Astrocyte (in vitro differentiated cells and primary cell): ENCODE results near the gene RRP1. TPM values are rescaled to one million over a fixed set of nuclear protein-coding genes. Genes with fewer than 3 reads are reported as not detected.

Experiments used
- DNase-seq: peaks from one replicate; pipeline ENCODE4 v3.0.0-alpha.2; 2010; ENCODE audit warnings: low read depth
- FAIRE-seq: peaks from 2 replicates; lab custom pipeline; 2011; peaks lifted over from hg19 to GRCh38; lab: Jason Lieb, UNC
- H2AFZ ChIP-seq: 2 replicates; pipeline ENCODE4 v1.6.0; 2012; ENCODE audit warnings: low read depth, low read length, inconsistent platforms
- H3K27ac ChIP-seq: 2 replicates; pipeline ENCODE4 v1.5.1; 2011; ENCODE audit warnings: low read depth, low read length, inconsistent platforms
- H3K27me3 ChIP-seq: 2 replicates; pipeline ENCODE4 v1.6.0; 2011; ENCODE audit warnings: low read length, inconsistent platforms; ENCODE audit not compliant: insufficient read depth
- H3K36me3 ChIP-seq: 2 replicates; pipeline ENCODE4 v1.5.1; 2011; ENCODE audit warnings: low read length, inconsistent platforms; ENCODE audit not compliant: insufficient read depth
- H3K4me1 ChIP-seq: 2 replicates; pipeline ENCODE4 v1.5.1; 2011; ENCODE audit warnings: low read length, inconsistent platforms; ENCODE audit not compliant: insufficient read depth
- H3K4me2 ChIP-seq: 2 replicates; pipeline ENCODE4 v1.6.0; 2012; ENCODE audit warnings: low read length, inconsistent platforms
- H3K4me3 ChIP-seq: 2 replicates; pipeline ENCODE4 v1.5.1; 2011; ENCODE audit warnings: low read depth, mild to moderate bottlenecking, low read length, inconsistent platforms; ENCODE audit not compliant: insufficient read depth
- H3K79me2 ChIP-seq: 2 replicates; pipeline ENCODE4 v1.6.0; 2012; ENCODE audit warnings: mild to moderate bottlenecking, low read length, inconsistent platforms; ENCODE audit not compliant: insufficient read depth
- H3K9ac ChIP-seq: 2 replicates; pipeline ENCODE4 v1.6.0; 2012; ENCODE audit warnings: mild to moderate bottlenecking, low read length, inconsistent platforms
- H3K9me3 ChIP-seq: 2 replicates; pipeline ENCODE4 v1.5.1; 2012; ENCODE audit warnings: low read depth, mild to moderate bottlenecking, low read length, inconsistent platforms; ENCODE audit not compliant: insufficient read depth
- H4K20me1 ChIP-seq: 2 replicates; pipeline ENCODE4 v1.6.0; 2012; ENCODE audit warnings: low read length, inconsistent platforms; ENCODE audit not compliant: insufficient read depth
- H3K27ac Mint-ChIP-seq: one replicate; pipeline ENCODE4 v1.8.0; 2021; ENCODE audit warnings: mild to moderate bottlenecking, mixed read lengths; ENCODE audit not compliant: unreplicated experiment
- H3K27me3 Mint-ChIP-seq: one replicate; pipeline ENCODE4 v1.8.0; 2021; ENCODE audit warnings: low read depth, mixed read lengths; ENCODE audit not compliant: unreplicated experiment
- H3K36me3 Mint-ChIP-seq: one replicate; pipeline ENCODE4 v1.8.0; 2021; ENCODE audit warnings: low read depth, mixed read lengths; ENCODE audit not compliant: unreplicated experiment
- H3K4me1 Mint-ChIP-seq: one replicate; pipeline ENCODE4 v1.8.0; 2021; ENCODE audit warnings: low read depth, mixed read lengths; ENCODE audit not compliant: unreplicated experiment
- H3K4me3 Mint-ChIP-seq: one replicate; pipeline ENCODE4 v1.8.0; 2021; ENCODE audit warnings: mild to moderate bottlenecking, moderate library complexity, mixed read lengths; ENCODE audit not compliant: unreplicated experiment
- H3K9me3 Mint-ChIP-seq: one replicate; pipeline ENCODE4 v1.8.0; 2021; ENCODE audit warnings: mild to moderate bottlenecking, mixed read lengths; ENCODE audit not compliant: unreplicated experiment
- CTCF ChIP-seq: IDR thresholded peaks from 2 replicates; pipeline ENCODE4 v1.5.1; 2011; ENCODE audit warnings: low read depth, mild to moderate bottlenecking, inconsistent platforms, low read length, moderate library complexity; ENCODE audit not compliant: insufficient read depth
- EZH2 ChIP-seq: IDR thresholded peaks from 2 replicates; pipeline ENCODE4 v1.6.1; 2012; ENCODE audit warnings: mild to moderate bottlenecking, low read length, inconsistent platforms; ENCODE audit not compliant: insufficient read depth
- total RNA-seq: library from RNA; stranded (reverse); gene quantifications from 2 replicates; pipeline ENCODE4 v1.2.1, GENCODE V29; 2021

Gene RRP1
- total RNA-seq, 1 donor from 2014 or later, result 24.9 TPM

GRCh38 chr21:43801006-43801783, 11.8 kb downstream of the RRP1 start:
- Histone ChIP-seq H3K4me2 (no peak overlapping the region), H3K9me3 (no peaks in the 10 kb centered on the region), H3K36me3 (peaks cover 22% of the 10 kb centered on the region), H3K27me3 (no peaks in the 10 kb centered on the region), H3K4me3 (no peak overlapping the region), H3K79me2 (no peaks in the 10 kb centered on the region), H3K4me1 (no peaks in the 10 kb centered on the region), H3K27ac (no peak overlapping the region), H4K20me1 (peaks cover 30% of the 10 kb centered on the region), H2AFZ (no peak overlapping the region), H3K9ac (no peak overlapping the region)
- Mint-ChIP-seq H3K4me1 (no peaks in the 10 kb centered on the region), H3K4me3 (no peak overlapping the region), H3K27ac (no peak overlapping the region), H3K9me3 (no peaks in the 10 kb centered on the region), H3K27me3 (no peaks in the 10 kb centered on the region), H3K36me3 (peaks cover 32% of the 10 kb centered on the region)
- no peak for TF ChIP-seq CTCF
- no peak for TF ChIP-seq EZH2
- no peak for FAIRE-seq
- DNase-seq, result no peak

GRCh38 chr21:43802713-43803313, 13.4 kb downstream of the RRP1 start:
- no peaks in the 10 kb centered on the region for H3K27me3 Mint-ChIP-seq
- Histone ChIP-seq H3K36me3 (peaks cover 8% of the 10 kb centered on the region), H3K4me2 (no peak overlapping the region), H3K79me2 (no peaks in the 10 kb centered on the region), H4K20me1 (peaks cover 26% of the 10 kb centered on the region), H3K27me3 (no peaks in the 10 kb centered on the region), H3K9ac (no peak overlapping the region), H3K4me3 (no peak overlapping the region), H3K27ac (no peak overlapping the region), H2AFZ (no peak overlapping the region), H3K4me1 (no peaks in the 10 kb centered on the region), H3K9me3 (no peaks in the 10 kb centered on the region)
- H3K4me1 Mint-ChIP-seq, result no peaks in the 10 kb centered on the region
- DNase-seq (no peak), FAIRE-seq (no peak)
- no peak for TF ChIP-seq CTCF
- TF ChIP-seq EZH2, result no peak
- H3K9me3 Mint-ChIP-seq, result no peaks in the 10 kb centered on the region
- no peak overlapping the region for H3K4me3 Mint-ChIP-seq
- H3K27ac Mint-ChIP-seq, result no peak overlapping the region
- peaks cover 30% of the 10 kb centered on the region for H3K36me3 Mint-ChIP-seq
